ENCODE measurements around the gene CSNK1D.

The CSNK1D gene

GRCh38 chr17:82273327-82274133, at the start of gene CSNK1D:
Gene CSNK1D, minus strand, starts transcription at chr17:82273700. Its CDS starts 319 bp downstream, at chr17:82273381.
- DNase-seq (ENCODE audit: low read depth), result peak; percentile 92

DNA sequence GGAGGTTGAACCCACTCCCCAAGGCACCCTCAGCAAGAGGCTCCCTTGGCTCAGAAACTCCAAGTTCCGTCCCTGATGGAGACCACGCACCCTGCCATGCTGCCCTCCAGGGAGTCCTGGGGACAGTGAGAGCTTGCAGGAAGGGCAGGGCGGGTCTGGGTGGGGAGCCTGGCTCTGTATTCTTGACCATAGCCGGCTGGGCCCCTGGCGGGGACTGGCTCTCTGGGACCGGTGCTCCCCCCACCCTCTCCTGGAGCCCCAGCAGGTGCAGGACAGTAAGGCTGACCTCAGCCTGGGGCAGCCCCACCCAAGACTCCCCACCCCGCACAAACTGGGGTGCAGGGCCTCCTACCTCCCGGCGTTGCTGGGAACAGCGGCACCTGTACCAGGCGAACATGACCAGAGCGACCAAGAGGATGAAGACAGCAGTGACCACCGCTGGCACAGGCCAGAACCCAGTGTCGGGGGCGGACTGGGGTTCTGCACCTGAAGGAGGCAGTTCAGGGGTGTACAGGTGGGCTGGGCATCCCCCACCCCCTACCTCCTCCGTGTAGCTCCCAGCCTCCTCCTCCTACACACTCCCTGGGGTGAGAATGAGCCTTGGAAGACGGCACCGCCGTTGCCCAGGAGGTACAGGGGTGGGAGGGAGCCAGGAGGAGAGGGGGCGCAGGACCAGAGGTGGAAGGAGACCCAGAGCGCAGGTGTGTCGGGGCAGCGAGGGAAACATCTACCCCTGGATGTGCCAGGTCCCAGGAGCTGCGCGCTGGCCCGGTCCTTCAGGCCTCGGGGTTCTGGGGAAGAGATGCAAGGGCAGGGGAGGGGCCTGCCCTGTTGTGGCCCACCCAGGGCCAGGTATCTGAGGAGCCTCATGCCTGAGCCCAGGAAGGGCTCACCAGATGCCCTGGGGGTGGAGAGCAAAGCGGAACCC, 49.3 kb upstream of the CSNK1D start:
- DNase-seq (ENCODE audit: low read depth), result no peak

DNA sequence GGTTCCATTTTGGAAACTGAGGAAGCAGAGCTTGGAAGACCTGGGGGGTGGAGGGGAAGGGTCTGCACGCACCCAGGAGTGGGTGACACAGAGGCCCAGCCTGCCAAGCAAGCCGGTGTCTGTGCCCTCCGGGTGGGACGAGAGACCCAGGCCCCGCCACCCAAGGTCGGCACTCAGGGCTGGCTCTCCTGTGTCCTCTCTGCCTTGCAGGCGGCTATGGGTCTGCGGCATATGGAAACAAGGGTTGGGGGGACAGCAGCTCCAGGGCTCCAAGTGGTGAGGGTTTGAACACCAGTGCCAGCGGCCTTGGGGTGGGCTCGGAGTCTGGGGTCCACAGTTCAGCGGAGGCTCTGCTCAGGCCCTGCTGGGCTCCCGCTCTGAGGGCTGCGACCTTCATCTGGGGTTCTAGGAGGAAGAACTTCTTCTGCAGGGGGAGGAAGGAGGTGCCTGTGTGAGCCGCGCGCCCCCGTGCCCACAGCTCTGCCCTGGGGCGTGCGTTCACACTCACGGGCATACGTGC, 48.5 kb upstream of the CSNK1D start:
- DNase-seq (ENCODE audit: low read depth), result no peak

GRCh38 chr17:82320956-82321927, 47.7 kb upstream of the CSNK1D start:
- DNase-seq (ENCODE audit: low read depth), result peak; percentile 44

GRCh38 chr17:82320140-82320840, 46.8 kb upstream of the CSNK1D start:
- DNase-seq (ENCODE audit: low read depth), result no peak

DNA sequence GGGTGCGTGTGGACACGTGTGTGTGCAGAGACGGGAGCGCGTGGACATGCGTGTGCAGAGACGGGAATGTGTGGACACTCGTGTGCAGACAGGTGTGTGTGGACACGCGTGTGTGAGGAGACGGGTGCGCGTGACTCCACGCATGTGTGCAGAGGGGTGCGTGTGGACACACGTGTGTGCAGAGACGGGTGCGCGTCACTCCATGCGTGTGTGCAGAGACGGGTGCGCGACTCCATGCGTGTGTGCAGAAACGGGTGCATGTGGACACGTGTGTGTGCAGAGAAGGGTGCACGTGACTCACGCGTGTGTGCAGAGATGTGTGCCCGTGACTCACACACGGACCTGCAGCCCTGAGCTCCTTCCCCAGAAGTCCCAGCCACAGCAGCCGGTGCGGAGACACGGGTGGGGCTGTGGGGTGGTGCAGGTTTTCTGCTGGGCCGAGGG, 46.1 kb upstream of the CSNK1D start:
- DNase-seq (ENCODE audit: low read depth), result no peak

DNA sequence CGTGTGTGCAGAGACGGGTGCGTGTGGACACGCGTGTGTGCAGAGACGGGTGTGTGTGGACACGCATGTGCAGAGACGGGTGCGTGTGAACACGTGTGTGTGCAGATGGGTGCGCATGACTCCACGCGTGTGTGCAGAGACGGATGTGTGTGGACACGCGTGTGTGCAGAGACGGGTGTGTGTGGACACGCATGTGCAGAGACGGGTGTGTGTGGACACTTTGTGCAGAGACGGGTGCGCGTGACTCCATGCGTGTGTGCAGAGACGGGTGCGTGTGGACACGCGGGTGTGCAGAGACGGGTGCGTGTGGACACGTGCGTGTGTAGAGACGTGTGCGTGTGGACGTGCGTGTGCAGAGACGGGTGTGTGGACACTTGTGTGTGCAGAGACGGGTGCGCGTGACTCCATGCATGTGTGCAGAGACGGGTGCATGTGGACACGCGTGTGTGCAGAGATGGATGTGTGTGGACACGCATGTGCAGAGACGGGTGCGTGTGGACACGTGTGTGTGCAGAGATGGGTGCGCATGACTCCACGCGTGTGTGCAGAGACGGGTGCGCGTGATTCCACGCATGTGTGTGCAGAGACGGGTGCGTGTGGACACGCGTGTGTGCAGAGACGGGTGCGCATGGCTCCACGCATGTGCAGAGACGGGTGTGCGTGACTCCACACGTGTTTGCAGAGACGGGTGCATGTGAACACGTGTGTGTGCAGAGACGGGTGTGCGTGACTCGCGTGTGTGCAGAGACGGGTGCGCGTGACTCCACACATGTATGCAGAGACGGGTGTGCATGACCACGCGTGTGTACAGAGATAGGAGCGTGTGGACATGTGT, 45.5 kb upstream of the CSNK1D start:
- DNase-seq (ENCODE audit: low read depth), result no peak

DNA sequence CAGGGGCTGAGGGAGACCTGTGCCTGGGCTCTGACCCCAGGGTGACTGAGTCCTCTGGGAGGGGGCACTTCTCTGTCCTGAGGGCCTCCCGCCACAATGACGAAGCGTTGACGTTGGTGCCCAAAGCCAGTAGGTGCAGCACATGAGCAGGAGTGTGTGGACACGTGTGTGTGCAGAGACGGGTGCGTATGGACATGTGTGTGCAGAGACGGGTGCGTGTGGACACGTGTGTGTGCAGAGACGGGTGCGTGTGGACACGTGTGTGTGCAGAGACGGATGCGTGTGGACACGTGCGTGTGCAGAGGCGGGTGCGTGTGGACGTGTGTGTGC, 44.6 kb upstream of the CSNK1D start:
- DNase-seq (ENCODE audit: low read depth), result no peak

- no peak for DNase-seq (ENCODE audit: low read depth)
These were observed 44.1 kb upstream of the CSNK1D start, which contains the start of gene CD7 for GRCh38 chr17:82317394-82318168. Gene CD7, minus strand, starts transcription at chr17:82317608. Its CDS starts 113 bp downstream, at chr17:82317495.

GRCh38 chr17:82316651-82317393, 43.3 kb upstream of the CSNK1D start:
- DNase-seq (ENCODE audit: low read depth), result no peak

DNA sequence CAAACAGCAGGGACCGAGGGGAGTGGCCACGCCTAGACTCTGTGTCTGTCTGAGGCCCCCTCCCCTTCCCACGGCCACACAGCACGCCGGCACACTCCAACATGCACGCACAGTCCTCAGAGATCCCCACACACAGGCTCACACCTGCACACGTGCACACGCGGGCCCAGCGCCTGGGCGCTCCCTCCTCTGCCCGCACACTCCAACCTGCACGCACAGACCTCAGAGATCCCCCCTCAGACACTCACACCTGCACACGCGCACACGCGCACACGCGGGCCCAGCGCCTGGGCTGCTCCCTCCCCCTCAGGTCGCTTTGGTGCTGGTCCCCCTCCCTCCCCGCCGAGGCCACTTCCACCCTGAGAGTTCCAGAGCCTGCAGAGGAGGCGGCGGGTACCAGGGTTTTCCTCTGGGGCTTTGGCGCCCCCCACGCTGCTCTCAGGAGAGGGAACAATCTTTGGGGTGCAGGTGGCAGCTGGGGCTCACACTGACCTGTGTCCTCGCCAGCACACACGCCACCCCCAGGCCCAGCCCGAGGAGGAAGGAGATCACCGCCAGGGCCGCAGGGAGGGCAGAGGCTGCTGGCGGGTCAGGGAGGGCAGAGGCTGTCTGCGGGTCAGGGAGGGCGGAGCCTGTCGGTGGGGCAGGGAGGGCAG, 42.3 kb upstream of the CSNK1D start:
- no peak for DNase-seq (ENCODE audit: low read depth)

GRCh38 chr17:82314727-82315605, 41.5 kb upstream of the CSNK1D start:
- DNase-seq (ENCODE audit: low read depth), result no peak

GRCh38 chr17:82314012-82314726, 40.7 kb upstream of the CSNK1D start:
- DNase-seq (ENCODE audit: low read depth), result no peak

DNA sequence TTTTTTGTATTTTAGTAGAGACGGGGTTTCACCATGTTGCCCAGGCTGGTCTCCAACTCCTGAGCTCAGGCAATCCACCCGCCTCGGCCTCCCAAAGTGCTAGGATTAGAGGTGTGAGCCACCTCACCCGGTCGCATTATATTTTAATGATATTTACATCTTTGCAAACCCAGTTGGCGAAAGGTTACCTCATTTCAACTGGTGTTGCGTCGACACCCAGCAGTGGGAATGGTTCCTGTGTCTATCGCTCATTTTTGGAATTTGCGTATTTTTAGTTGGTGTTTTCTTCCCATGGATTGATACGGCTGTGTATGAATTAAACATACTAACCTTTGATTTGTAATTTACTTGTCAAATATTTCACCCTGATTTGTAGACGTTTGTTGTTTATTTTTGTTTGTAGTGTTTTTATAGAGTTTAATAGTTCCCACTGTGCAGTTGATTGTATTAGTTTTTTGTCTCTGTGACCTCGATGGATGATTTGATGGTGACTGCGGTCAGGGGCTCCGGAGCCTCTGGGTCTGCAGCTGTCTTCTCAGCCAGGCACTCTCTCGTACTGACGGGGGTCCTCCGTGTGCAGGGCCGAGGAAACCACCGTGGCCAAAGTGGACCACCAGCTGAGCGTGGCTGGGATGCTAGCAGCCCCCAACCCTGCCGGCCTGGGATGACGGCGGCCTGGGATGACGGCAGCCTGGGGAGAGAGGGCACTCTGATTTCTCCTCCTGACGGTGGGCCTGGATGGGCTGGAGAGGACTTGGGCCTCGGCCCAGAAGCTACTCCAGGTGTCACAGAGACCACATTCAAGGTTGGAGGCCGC, 39.9 kb upstream of the CSNK1D start:
- no peak for DNase-seq (ENCODE audit: low read depth)

DNA sequence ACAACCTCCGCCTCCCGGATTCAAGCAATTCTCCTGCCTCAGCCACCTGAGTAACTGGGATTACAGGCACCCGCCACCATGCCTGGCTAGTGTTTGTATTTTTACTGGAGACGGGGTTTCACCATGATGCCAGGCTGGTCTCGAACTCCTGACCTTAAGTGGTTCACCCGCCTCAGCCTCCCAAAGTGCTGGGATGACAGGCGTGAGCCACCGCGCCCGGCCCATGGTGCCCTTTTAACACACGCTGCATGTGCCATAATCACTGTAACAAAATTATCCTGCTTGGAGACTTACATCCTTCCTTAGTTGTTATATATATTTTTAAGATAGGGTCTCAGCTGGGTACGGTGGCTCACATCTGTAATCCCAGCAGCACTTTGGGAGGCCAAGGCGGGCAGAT, 38.5 kb upstream of the CSNK1D start:
- DNase-seq (ENCODE audit: low read depth), result no peak
